ENCODE measurements around the gene IQCF6.
"Not testable (repeated sequence)": the region's sequence is repeated elsewhere in the genome, so short reads cannot be mapped to it uniquely, and the experiment has no call there.

Gene IQCF6

GRCh38 chr3:51800750-51801125 is 21.7 kb upstream of the IQCF6 start:
- Histone ChIP-seq H3K9ac (ENCODE audit: low read length in 2 of 2) (no peak overlapping the region), H3K27ac (ENCODE audit: low read length) (no peak overlapping the region), H3K4me3 (ENCODE audit: low read length in 2 of 2) (no peak overlapping the region), H3K4me1 (ENCODE audit: control insufficient read depth, insufficient read depth, low read length) (no peaks in the 10 kb centered on the region), H3K27me3 (ENCODE audit: control insufficient read depth in 1 of 2, insufficient read depth in 2 of 2, low read length in 2 of 2) (peaks cover 5 to 14% of the 10 kb centered on the region in 2 donors), H3K9me3 (ENCODE audit: control insufficient read depth in 2 of 2, low read length in 2 of 2) (no peaks in the 10 kb centered on the region), H3K36me3 (ENCODE audit: control insufficient read depth in 2 of 2, insufficient read depth in 2 of 2, low read length in 2 of 2) (no peaks in the 10 kb centered on the region)

- no peaks in the 10 kb centered on the region for H3K9me3 ChIP-seq (ENCODE audit: control insufficient read depth in 2 of 2, low read length in 2 of 2)
- no peaks in the 10 kb centered on the region for H3K36me3 ChIP-seq (ENCODE audit: control insufficient read depth in 2 of 2, insufficient read depth in 2 of 2, low read length in 2 of 2)
- H3K9ac ChIP-seq (ENCODE audit: low read length in 2 of 2) = no peak overlapping the region
- no peak overlapping the region for H3K4me3 ChIP-seq (ENCODE audit: low read length in 2 of 2)
- no peak overlapping the region for H3K27ac ChIP-seq (ENCODE audit: low read length)
- H3K27me3 ChIP-seq (ENCODE audit: control insufficient read depth in 1 of 2, insufficient read depth in 2 of 2, low read length in 2 of 2) = peaks cover 5 to 15% of the 10 kb centered on the region in 2 donors
- no peaks in the 10 kb centered on the region for H3K4me1 ChIP-seq (ENCODE audit: control insufficient read depth, insufficient read depth, low read length)
These were observed 21.1 kb upstream of the IQCF6 start for GRCh38 chr3:51799879-51800749.

GRCh38 chr3:51798411-51798963 is 19.4 kb upstream of the IQCF6 start:
- no peak overlapping the region for H3K9ac ChIP-seq (ENCODE audit: low read length in 2 of 2)
- no peaks in the 10 kb centered on the region for H3K9me3 ChIP-seq (ENCODE audit: control insufficient read depth in 2 of 2, low read length in 2 of 2)
- peaks cover 5 to 15% of the 10 kb centered on the region in 2 donors for H3K27me3 ChIP-seq (ENCODE audit: control insufficient read depth in 1 of 2, insufficient read depth in 2 of 2, low read length in 2 of 2)
- no peak overlapping the region for H3K4me3 ChIP-seq (ENCODE audit: low read length in 2 of 2)
- no peak overlapping the region for H3K27ac ChIP-seq (ENCODE audit: low read length)
- no peaks in the 10 kb centered on the region for H3K4me1 ChIP-seq (ENCODE audit: control insufficient read depth, insufficient read depth, low read length)
- H3K36me3 ChIP-seq (ENCODE audit: control insufficient read depth in 2 of 2, insufficient read depth in 2 of 2, low read length in 2 of 2) = no peaks in the 10 kb centered on the region

- Histone ChIP-seq H3K27ac (ENCODE audit: low read length) (no peak overlapping the region), H3K9ac (ENCODE audit: low read length in 2 of 2) (no peak overlapping the region), H3K27me3 (ENCODE audit: control insufficient read depth in 1 of 2, insufficient read depth in 2 of 2, low read length in 2 of 2) (peaks cover 5 to 10% of the 10 kb centered on the region in 2 donors), H3K4me1 (ENCODE audit: control insufficient read depth, insufficient read depth, low read length) (no peaks in the 10 kb centered on the region), H3K4me3 (ENCODE audit: low read length in 2 of 2) (no peak overlapping the region), H3K9me3 (ENCODE audit: control insufficient read depth in 2 of 2, low read length in 2 of 2) (no peaks in the 10 kb centered on the region), H3K36me3 (ENCODE audit: control insufficient read depth in 2 of 2, insufficient read depth in 2 of 2, low read length in 2 of 2) (no peaks in the 10 kb centered on the region)
These were observed 17.8 kb upstream of the IQCF6 start for GRCh38 chr3:51796854-51797253.

- H3K4me1 ChIP-seq (ENCODE audit: control insufficient read depth, insufficient read depth, low read length) = no peaks in the 10 kb centered on the region
- H3K27ac ChIP-seq (ENCODE audit: low read length) = no peak overlapping the region
- H3K36me3 ChIP-seq (ENCODE audit: control insufficient read depth in 2 of 2, insufficient read depth in 2 of 2, low read length in 2 of 2) = no peaks in the 10 kb centered on the region
- H3K4me3 ChIP-seq (ENCODE audit: low read length in 2 of 2) = no peak overlapping the region
- peaks cover 5 to 7% of the 10 kb centered on the region in 2 donors for H3K27me3 ChIP-seq (ENCODE audit: control insufficient read depth in 1 of 2, insufficient read depth in 2 of 2, low read length in 2 of 2)
- H3K9me3 ChIP-seq (ENCODE audit: control insufficient read depth in 2 of 2, low read length in 2 of 2) = no peaks in the 10 kb centered on the region
- H3K9ac ChIP-seq (ENCODE audit: low read length in 2 of 2) = no peak overlapping the region
These were observed 15.2 kb upstream of the IQCF6 start for GRCh38 chr3:51794206-51794605.

- no peaks in the 10 kb centered on the region for H3K36me3 ChIP-seq (ENCODE audit: control insufficient read depth in 2 of 2, insufficient read depth in 2 of 2, low read length in 2 of 2)
- H3K4me1 ChIP-seq (ENCODE audit: control insufficient read depth, insufficient read depth, low read length) = no peaks in the 10 kb centered on the region
- no peak overlapping the region for H3K27ac ChIP-seq (ENCODE audit: low read length)
- no peak overlapping the region for H3K4me3 ChIP-seq (ENCODE audit: low read length in 2 of 2)
- H3K9ac ChIP-seq (ENCODE audit: low read length in 2 of 2) = no peak overlapping the region
- H3K9me3 ChIP-seq (ENCODE audit: control insufficient read depth in 2 of 2, low read length in 2 of 2) = no peaks in the 10 kb centered on the region
- peaks cover 5% of the 10 kb centered on the region in 2 donors for H3K27me3 ChIP-seq (ENCODE audit: control insufficient read depth in 1 of 2, insufficient read depth in 2 of 2, low read length in 2 of 2)
These were observed 13.2 kb upstream of the IQCF6 start for GRCh38 chr3:51792206-51792605.

GRCh38 chr3:51789437-51789836 is 10.4 kb upstream of the IQCF6 start:
- Histone ChIP-seq H3K4me3 (ENCODE audit: low read length in 2 of 2) (no peak overlapping the region), H3K27ac (ENCODE audit: low read length) (no peak overlapping the region), H3K9ac (ENCODE audit: low read length in 2 of 2) (no peak overlapping the region), H3K4me1 (ENCODE audit: control insufficient read depth, insufficient read depth, low read length) (no peaks in the 10 kb centered on the region), H3K27me3 (ENCODE audit: control insufficient read depth in 1 of 2, insufficient read depth in 2 of 2, low read length in 2 of 2) (no peaks in the 10 kb centered on the region), H3K9me3 (ENCODE audit: control insufficient read depth in 2 of 2, low read length in 2 of 2) (no peaks in the 10 kb centered on the region), H3K36me3 (ENCODE audit: control insufficient read depth in 2 of 2, insufficient read depth in 2 of 2, low read length in 2 of 2) (no peaks in the 10 kb centered on the region)

- not testable (repeated sequence) for H3K9me3 ChIP-seq (ENCODE audit: control insufficient read depth in 2 of 2, low read length in 2 of 2); H3K4me1 ChIP-seq (ENCODE audit: control insufficient read depth, insufficient read depth, low read length); H3K4me3 ChIP-seq (ENCODE audit: low read length in 2 of 2); H3K36me3 ChIP-seq (ENCODE audit: control insufficient read depth in 2 of 2, insufficient read depth in 2 of 2, low read length in 2 of 2); H3K27ac ChIP-seq (ENCODE audit: low read length); H3K27me3 ChIP-seq (ENCODE audit: control insufficient read depth in 1 of 2, insufficient read depth in 2 of 2, low read length in 2 of 2); H3K9ac ChIP-seq (ENCODE audit: low read length in 2 of 2)
These were observed 8.5 kb upstream of the IQCF6 start for GRCh38 chr3:51787576-51787975.

- H3K27ac ChIP-seq (ENCODE audit: low read length) = no peak overlapping the region
- H3K27me3 ChIP-seq (ENCODE audit: control insufficient read depth in 1 of 2, insufficient read depth in 2 of 2, low read length in 2 of 2) = no peaks in the 10 kb centered on the region
- no peaks in the 10 kb centered on the region for H3K9me3 ChIP-seq (ENCODE audit: control insufficient read depth in 2 of 2, low read length in 2 of 2)
- no peak overlapping the region for H3K9ac ChIP-seq (ENCODE audit: low read length in 2 of 2)
- no peaks in the 10 kb centered on the region for H3K4me1 ChIP-seq (ENCODE audit: control insufficient read depth, insufficient read depth, low read length)
- no peak overlapping the region for H3K4me3 ChIP-seq (ENCODE audit: low read length in 2 of 2)
- no peaks in the 10 kb centered on the region for H3K36me3 ChIP-seq (ENCODE audit: control insufficient read depth in 2 of 2, insufficient read depth in 2 of 2, low read length in 2 of 2)
These were observed 7.2 kb upstream of the IQCF6 start for GRCh38 chr3:51786267-51786666.

- Histone ChIP-seq H3K4me1 (ENCODE audit: control insufficient read depth, insufficient read depth, low read length) (no peaks in the 10 kb centered on the region), H3K36me3 (ENCODE audit: control insufficient read depth in 2 of 2, insufficient read depth in 2 of 2, low read length in 2 of 2) (no peaks in the 10 kb centered on the region), H3K27ac (ENCODE audit: low read length) (no peak overlapping the region), H3K9ac (ENCODE audit: low read length in 2 of 2) (no peak overlapping the region), H3K27me3 (ENCODE audit: control insufficient read depth in 1 of 2, insufficient read depth in 2 of 2, low read length in 2 of 2) (peaks cover 4 to 5% of the 10 kb centered on the region in 2 donors), H3K9me3 (ENCODE audit: control insufficient read depth in 2 of 2, low read length in 2 of 2) (no peaks in the 10 kb centered on the region), H3K4me3 (ENCODE audit: low read length in 2 of 2) (no peak overlapping the region)
These were observed 483 bp downstream of the IQCF6 start for GRCh38 chr3:51778554-51778953.

GRCh38 chr3:51777985-51778384 is 1.1 kb downstream of the IQCF6 start:
- no peaks in the 10 kb centered on the region for H3K4me1 ChIP-seq (ENCODE audit: control insufficient read depth, insufficient read depth, low read length)
- peaks cover 5 to 6% of the 10 kb centered on the region in 2 donors for H3K27me3 ChIP-seq (ENCODE audit: control insufficient read depth in 1 of 2, insufficient read depth in 2 of 2, low read length in 2 of 2)
- H3K9ac ChIP-seq (ENCODE audit: low read length in 2 of 2) = no peak overlapping the region
- H3K27ac ChIP-seq (ENCODE audit: low read length) = no peak overlapping the region
- no peak overlapping the region for H3K4me3 ChIP-seq (ENCODE audit: low read length in 2 of 2)
- H3K9me3 ChIP-seq (ENCODE audit: control insufficient read depth in 2 of 2, low read length in 2 of 2) = no peaks in the 10 kb centered on the region
- no peaks in the 10 kb centered on the region for H3K36me3 ChIP-seq (ENCODE audit: control insufficient read depth in 2 of 2, insufficient read depth in 2 of 2, low read length in 2 of 2)
